Left cardiac atrium (tissue), 4 donors: ENCODE measurements around the gene MYO1H. TPM values are rescaled to one million over a fixed set of nuclear protein-coding genes. Genes with fewer than 3 reads are reported as not detected.

Experiments used
- ATAC-seq, 2 donors: fragments of 200-7000 bp; cut with Tn5 transposase; one replicate each; pipeline ENCODE4 v1.9.1; 2020; ENCODE audit warnings: mild to moderate bottlenecking in 2 of 2, moderate library complexity in 2 of 2
- DNase-seq: peaks from one replicate; pipeline ENCODE4 v3.0.0-alpha.2; 2020
- intact Hi-C, 2 donors: fragments of 100-400 bp; cut with DNase I; formaldehyde crosslinking; loops; one replicate each; pipeline versions ENCODE4 v1.14.1 to v1.15.1; 2022 to 2023
- total RNA-seq, 2 donors: library from RNA; stranded (reverse); fragmentation: NEBNext Ultra II Directional; extraction: Animal tissue kit (Norgen Biotek cat#: 25700); gene quantifications; one replicate each; pipeline ENCODE4 v1.2.1, GENCODE V29; 2021
- donor health status: DM: no; HTN: yes; CAD: no.
- donor health status: DM: no; HTN: yes; CAD: no; lungs with severe emphysema.
- donor health status: DM: yes; HTN: yes; CAD: no.
- donor health status: Dilated cardiomyopathy.

Gene MYO1H
- total RNA-seq, 2 donors from 2014 or later = 0.91 to 2.0 TPM

DNA sequence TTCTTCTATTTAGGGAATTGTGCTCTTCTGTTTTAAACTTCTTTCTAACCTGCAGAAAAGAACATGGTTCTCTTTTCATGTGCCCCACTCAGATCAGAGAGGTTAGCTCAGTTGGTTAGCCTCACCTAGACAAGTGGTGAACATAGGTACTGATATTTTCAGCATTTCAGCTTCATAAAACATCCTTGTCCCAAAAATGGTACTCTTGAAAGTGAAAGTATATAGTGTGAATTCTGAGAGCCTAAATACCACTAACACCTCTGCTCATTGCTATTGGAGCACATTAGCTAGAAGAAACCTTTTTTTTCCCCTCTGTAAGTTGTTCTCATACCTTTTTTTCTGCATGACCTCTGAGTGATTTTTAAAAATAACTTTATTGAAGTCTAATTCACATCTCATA lies 147.3 kb downstream of the MYO1H start:
- ATAC-seq (no peak), DNase-seq (no peak)
- intact Hi-C loops = no loop called here

DNA sequence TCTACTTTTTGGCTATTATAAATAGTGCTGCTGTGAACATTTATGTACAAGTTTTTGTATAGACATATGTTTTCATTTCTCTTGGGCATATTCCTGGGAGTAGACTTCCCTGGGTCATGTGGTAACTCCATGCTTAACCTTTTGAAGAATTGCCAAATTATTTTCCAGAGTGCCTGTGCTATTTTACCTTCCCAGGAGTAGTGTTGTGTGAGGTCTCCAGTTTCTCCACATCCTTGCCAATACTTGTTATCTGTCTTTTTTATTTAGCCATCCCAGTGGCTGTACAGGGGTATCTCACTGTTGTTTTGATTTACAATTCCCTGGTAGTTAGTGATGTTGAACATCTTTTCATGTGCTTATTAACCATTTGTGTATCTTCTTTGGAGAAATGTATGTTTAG lies 148.6 kb downstream of the MYO1H start:
- intact Hi-C loops = no loop called here
- no peak for ATAC-seq
- no peak for DNase-seq

- DNase-seq (no peak), ATAC-seq (no peak)
- intact Hi-C loops = no loop called here
Observed at GRCh38 chr12:109497675-109498074, 150.0 kb downstream of the MYO1H start.

Other genes starting within 250 kb of the MYO1H start
- 100 to 1,000 TPM; 165 to 172 TPM for gene ACACB, start 231.3 kb upstream of the MYO1H start, total RNA-seq
- gene FOXN4, start 38.6 kb upstream of the MYO1H start, total RNA-seq = not detected
- 10 to 100 TPM; 36.2 to 96.5 TPM for gene KCTD10, start 129.4 kb downstream of the MYO1H start, total RNA-seq
- gene UBE3B, start 129.7 kb downstream of the MYO1H start, total RNA-seq = 10 to 100 TPM; 40.4 to 54.8 TPM
- gene MMAB, start 225.6 kb downstream of the MYO1H start, total RNA-seq = 10 to 100 TPM; 47.0 to 53.4 TPM
- gene MVK, start 225.9 kb downstream of the MYO1H start, total RNA-seq = 10 to 100 TPM; 11.2 to 12.6 TPM